Stimulated activated CD8-positive, alpha-beta memory T cell treated with anti-CD3 and anti-CD28 coated beads, Interleukin-15, amount 100 ng/mL, for 48 hours (primary cell): ENCODE results near the gene RPL27A.

Experiments used
- DNase-seq, 2 donors: peaks; one replicate each; pipeline ENCODE4 v3.0.0-alpha.2; 2020; ENCODE audit warnings: low read depth in 2 of 2

RPL27A gene

DNA sequence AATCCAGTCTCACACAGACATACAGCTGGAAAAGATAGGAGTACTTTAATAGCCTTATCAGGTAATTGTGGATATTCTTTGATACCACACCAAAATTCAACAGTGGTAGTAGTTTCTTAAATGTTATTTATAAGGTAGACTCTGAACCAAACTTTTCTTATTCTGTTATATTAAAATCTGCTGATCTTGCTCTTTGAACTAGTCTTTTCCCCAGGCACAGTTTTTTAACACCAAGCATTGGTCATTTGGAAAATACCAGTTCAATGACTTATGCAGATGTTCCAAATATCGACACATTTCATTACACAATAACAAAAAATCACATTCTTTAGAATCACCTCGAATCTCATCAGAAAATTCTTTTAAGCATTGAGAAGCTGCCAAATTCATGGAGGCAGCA is 7.7 kb upstream of the RPL27A start:
- DNase-seq = no peak

DNA sequence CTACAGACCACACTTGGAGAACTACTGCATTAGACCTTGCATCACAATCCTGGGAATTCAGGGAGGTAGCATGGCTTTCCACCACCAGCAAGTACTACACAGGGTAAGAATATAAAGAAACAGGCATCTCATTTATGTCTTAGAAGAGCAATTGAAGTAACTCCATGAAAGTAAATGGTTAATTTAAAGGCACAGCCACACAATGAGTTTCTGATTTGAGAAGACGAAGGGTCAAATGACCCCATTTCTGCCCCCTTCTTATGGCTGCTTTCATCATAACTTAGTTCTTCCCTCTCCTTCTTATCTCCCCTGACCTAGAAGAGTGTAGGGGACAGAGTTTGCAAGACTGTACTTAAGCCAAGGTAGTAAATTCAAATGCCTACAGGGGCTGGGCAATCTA is 6.1 kb upstream of the RPL27A start:
- no peak for DNase-seq

DNA sequence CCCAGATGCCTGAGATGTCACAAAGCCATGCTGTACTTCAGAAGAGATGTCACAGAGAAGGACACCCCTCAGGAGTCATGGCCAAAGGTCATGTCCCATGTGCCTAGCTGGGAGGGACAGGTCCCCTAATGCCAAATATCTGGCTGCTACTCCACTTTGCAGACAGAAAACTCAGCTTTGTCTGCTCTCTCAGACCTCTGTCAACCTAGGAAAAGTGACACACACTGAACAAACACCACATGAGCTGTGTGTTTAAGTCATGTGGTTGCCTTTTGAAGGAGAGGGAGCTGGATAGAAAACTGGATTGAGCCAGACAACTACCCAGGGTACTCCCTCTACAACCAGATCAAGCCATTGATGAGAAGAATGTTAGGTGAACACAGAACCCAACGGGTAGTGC is 3.6 kb upstream of the RPL27A start:
- DNase-seq = no peak

DNA sequence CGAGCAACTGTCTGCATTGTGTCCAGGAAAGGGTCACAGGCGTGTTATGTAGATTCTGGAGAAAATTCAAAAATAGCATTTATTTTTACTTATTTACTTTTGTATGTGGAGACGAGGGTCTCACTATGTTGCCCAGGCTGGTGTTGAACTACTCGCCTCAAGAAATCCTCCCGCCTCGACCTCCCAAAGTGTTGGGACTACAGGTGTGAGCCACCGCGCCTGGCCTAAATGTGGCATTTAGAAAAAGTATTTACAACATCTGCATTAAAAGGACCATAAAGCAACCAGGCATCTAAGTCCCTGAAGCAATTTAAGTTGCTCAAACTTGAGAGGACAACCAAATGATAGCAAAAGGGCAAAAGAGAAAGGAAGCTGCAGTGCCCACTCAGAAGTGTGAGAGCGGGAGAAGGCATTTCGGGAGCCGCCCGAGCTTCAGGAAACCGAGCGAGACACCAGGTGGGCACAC is 722 bp upstream of the RPL27A start:
- DNase-seq = no peak

DNA sequence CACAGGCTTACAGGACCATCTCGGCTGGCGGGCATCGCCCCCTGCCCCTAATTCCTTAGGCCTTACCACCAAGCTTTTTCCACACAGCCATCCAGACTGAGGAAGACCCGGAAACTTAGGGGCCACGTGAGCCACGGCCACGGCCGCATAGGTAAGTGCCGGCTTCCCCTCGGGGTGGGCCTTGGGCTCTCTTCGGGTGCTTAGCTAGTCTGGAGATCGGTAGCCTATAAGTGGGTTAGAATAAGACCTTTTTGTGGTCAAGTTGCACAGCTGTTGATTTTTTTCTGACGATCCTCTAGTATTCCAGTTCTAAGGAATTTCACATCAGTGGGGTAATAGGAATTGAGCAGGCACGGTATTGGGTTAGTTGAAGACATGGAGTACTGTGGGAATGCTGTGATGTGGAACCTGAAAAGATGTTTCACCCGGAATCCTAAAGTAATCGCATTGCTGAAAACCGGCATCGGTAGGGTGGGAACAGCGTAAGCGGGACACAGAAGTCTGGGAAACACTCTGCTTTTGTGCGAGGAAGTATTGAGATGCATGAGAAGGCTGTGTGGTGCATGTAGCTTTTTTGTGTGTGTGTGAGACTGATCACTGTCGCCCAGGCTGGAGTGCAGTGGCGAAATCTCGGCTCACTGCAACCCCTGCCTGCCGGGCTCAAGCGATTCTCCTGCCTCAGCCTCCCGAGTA is 669 bp downstream of the RPL27A start:
- DNase-seq = no peak

DNA sequence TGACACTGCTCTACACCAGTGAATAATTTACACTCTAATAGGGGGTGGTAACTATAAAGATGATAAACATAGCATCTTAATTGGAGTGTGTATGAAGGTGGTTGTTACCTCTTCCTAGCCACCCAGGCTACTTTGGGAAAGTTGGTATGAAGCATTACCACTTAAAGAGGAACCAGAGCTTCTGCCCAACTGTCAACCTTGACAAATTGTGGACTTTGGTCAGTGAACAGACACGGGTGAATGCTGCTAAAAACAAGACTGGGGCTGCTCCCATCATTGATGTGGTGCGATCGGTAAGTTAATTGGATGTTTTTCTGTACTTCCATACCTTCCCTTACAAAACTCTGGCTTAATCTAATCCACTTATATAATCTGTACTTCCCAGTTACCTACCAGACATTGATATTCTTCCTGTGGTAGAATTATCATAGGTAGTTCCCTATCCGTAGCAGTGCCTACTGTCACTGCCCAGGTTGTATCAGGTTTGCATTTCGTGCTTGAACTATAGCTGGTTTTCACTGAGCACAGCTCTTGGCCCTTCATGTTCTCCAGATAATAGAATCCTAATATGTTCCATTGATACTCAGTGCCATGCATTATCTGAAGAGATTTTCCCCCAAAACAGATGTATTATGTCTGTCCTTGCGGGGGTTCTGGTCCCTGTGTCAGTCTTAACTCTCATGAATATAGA is 2.2 kb downstream of the RPL27A start:
- DNase-seq = no peak

DNA sequence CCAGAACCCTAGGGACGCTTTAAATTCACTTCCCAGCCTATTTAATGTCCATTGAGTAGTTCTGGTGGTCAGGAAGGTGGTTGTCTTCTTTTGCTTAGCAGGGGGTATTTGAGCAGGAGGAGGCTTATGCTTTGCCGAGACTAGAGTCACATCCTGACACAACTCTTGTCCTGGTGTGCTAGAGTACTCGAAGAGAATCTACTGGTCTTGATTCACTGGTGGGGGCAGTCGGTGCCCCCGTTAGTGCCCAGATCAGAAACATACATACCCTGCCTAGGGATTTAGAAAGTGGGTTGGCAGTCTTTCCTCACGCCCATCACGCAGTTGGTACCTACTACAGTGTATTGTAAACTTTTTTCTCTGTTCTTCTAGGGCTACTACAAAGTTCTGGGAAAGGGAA is 2.7 kb downstream of the RPL27A start:
- DNase-seq = no peak

DNA sequence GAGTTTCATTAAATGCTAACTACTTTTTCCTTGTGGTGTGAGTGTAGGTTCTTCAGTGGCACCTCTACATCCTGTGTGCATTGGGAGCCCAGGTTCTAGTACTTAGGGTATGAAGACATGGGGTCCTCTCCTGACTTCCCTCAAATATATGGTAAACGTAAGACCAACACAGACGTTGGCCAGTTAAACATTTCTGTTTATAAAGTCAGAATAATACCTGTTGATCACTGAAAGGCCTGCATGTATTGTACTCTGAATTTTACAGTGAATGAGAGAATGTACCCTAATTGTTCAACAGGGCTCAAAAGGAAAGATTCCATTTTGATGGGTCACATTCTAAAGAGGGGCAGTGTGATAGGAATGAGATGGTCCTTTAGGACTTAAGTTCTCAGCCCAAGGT is 3.2 kb downstream of the RPL27A start:
- no peak for DNase-seq

DNA sequence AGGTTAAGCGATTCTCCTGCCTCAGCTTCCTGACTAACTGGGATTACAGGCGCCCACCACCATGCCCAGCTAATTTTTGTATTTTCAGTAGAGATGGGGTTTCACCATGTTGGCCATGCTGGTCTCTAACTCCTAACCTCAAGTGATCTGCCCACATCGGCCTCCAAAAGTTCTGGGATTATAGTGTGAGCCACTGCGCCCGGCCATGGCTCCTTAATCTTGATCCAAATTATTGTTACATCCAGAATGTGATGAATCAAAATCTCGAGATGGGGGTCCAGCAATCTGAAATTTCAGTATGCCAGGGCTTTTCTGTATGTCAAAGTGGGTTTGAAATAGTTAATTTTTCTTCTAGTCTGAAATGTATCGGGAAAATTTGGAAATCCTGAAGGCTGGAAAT is 3.7 kb downstream of the RPL27A start:
- DNase-seq = no peak

DNA sequence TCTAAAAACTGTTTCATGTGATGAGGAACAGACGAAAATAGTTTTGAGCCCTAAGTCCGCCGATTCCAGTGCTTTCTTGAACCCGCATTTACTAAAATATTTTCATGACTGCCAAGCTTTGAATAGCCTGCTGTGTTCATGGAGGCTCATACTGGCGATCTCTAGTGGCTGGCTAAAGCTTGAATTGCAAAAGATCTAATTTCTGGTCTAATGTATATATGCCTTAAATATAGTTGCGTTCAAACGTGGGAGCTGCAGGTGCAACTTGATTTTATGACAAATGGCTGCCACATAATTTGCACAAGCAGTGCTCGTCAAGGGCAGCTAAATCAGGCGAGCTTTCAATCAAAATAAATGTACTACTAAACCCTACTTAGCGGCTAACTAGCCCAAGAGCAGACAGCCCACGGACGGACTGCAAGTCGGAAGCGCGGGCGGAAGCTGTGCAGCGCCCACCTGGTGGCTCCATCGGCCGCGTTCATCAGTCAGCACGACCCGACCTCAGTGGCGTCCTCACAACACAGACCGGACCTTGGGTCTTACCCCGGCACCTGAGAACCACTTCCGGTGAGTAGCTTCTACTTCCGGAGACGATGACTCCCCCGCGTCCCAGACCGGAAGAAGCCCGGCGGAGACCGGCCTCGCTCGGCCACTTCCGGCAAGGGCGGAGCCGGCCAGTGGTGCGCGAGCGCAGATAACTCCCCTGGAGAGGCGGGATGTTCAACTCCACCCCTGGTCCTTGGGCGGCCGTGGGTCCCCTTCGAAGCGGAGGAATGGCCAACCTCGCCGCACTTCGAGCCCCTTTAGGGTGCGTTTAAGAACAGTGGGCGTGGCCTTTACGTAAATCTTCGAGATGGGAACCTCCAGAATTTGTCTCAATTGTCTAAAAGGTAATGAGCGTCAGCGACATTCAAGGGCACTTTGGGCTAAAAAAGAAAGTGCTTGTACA is 6.1 kb downstream of the RPL27A start:
- peak; percentile 90 to 91 for DNase-seq

DNA sequence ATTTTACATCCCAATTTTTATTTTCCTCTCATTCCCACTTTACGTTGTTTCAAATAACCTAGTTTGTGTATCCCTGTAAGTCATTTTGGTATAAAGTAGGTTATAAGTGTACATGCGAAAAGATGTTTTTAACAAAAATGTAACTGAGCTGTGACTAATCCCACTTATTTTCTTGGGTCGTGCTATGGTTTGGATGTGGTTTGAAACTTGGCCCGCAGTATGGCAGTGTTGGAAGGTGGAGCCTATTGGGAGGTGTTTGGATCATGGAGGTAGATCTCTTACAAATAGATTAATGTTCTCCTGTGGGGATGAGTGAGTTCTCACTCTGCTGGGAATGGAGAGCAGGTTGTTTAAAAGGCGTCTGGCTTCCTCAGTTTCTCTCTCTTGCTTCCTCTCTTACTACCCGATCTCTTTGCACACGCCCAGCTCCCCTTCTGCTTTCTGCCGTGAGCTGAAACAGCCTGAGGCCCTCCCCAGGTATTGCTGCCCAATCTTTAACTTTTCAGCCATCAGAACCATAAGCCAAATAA is 7.2 kb downstream of the RPL27A start:
- no peak for DNase-seq

DNA sequence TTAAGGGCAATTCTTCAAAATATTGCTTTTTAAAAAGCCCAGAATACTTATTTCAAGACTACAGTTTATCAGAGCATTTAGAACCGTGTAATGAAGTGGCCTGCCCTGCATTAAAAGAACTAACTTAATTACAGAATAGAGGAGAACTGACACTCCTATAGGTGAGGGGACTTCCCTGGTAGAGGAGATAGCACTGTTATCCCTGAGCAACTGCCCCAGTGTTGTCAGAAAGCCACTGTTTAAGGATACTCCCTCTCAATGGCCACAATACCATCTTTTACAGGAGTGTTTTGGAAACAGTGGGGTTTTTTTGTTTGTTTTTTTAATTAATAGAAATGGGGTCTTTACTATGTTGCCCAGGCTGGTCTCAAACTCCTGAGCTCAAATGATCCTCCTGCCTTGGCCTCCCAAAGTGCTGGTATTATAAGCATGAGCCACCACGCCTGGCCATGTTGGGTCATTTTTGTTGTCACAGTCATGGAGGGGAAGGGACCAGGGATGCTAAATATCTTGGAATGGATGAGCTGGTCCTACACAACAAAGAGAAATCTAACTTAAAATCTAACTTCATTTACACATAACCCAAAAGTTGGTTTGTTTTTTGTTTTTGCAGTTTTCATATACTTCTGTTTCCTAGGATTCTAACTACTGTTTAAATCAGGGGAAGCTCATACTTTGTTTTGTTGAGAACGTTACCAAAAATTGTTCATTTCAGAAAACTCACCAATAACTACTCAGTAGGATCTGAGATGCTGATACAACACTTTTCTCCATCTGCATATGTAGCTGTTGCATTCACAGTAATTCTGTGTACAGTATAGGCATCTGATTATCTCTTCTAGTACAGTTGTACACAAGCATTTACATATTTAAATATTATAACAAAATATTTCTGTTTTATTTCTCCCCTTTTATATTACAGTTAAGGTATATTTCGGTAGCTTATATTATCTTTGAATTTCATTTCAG is 8.1 kb downstream of the RPL27A start:
- DNase-seq = no peak

DNA sequence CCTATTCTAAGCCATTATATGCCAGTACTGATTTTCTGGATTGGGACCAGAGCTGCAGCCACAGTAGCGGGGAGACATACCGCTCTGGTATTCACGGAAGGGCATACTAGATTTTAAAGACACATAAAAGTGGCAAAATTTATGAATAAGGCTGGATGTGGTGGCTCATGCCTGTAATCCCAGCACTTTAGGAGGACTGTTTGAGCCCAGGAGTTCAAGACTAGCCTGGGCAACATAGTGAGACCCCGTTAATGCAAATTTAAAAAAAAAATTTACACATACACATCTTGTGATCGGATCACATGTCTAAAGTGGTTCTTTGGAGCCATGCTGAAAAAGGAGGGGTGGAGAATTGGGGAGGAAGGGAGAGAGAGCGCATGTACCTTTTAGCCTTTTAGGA is 9.0 kb downstream of the RPL27A start:
- no peak for DNase-seq

DNA sequence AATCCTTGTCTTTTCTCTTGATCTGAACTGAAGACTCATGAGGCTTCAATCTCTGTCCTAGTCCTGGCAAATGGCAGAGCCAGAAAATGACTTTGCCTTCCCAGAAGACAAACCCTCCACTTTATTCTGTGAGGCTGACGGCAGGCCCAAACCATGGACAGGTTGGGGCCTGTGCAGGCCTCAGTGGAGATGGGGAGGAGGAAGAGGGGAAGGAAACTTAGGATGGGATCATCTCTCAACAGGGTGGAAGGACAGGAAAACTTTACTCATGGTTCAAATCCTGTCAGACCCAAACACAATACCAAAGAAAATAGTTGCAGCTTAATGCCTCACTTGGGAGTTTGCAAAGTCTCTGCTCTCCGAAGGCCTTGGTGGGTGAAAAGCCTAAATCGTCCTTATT is 9.8 kb downstream of the RPL27A start:
- no peak for DNase-seq

DNA sequence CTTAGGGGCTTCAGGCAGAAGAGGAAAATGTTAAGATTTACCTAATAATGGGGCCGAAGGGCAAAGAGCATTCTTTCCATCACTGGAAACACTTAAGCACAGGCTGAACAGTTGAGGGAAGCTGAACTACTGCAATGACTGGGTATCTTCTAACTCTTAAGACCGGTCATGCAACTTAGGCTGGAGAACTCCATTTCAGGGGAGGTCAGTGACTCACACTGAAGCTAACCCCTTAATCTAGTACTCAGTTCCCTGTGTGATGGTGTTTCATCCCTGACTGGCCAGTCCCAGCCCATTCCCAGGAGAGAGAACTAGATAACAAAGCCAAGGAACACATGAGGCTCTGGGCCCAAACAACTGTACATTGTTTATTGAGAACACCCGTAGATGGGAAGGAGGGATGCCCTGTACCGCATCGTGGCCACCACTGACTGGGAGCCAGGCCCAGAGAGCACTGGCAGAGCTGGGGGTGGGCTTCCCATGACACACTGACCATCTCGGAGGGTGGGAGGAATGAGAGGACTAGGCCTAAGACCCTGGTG is 10.5 kb downstream of the RPL27A start:
- DNase-seq = no peak

DNA sequence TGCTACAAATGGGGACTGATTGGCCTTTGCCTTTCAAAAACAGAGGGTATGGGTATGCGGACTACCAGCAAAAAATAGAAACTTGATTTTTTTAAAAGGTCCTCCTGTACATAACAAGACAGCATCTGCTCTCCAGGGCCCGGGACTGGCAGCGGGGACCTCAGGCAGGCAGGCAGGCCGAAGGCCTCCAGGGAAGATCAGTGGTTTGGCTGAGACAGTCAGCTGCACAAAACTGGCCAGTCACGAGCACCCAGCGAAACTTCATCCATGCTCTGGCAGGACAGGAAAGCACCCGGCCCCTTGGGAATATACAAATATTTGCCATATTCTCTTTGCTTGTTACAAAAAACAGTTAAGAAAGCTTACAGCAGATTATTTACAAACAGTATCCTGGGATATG is 11.0 kb downstream of the RPL27A start:
- DNase-seq = no peak

DNA sequence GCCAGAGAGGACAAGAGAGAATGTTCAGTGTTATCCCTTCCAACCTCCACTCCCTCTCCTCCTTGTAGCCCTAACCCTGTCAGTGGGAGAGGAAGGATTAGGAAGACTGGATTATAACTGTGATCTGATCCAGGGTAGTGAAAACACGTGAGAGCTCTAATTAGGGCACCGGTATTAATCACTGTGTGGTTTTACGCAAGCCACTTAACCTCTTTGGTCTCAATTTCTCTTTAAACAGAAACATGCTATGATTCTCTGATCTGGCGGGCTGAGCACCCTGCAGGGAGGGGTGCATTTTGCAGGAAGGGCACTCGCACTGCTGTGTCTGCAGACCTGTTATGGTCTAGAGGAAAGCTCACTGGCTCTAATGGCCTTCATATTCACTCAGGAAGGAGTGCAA is 11.5 kb downstream of the RPL27A start:
- DNase-seq = no peak

DNA sequence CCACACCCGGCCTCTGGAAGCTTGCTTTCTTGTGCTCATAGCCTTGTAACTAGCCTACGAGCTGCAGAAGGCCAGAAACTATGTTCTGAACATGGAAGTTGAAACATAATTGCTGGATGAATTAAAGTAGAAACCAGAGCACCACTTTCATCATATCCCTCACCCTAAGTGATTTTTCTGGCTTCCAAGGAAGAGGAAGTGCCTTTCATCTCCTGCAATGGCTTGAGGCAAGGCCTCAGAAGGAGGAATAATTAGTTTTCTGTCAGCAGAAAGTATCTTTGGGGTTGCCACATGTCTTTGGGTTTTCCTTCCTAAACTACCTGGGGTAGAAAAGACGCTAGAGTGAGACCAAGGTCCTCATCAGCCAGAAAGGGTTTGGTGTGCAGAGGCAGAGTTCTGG is 14.5 kb downstream of the RPL27A start:
- DNase-seq = no peak

DNA sequence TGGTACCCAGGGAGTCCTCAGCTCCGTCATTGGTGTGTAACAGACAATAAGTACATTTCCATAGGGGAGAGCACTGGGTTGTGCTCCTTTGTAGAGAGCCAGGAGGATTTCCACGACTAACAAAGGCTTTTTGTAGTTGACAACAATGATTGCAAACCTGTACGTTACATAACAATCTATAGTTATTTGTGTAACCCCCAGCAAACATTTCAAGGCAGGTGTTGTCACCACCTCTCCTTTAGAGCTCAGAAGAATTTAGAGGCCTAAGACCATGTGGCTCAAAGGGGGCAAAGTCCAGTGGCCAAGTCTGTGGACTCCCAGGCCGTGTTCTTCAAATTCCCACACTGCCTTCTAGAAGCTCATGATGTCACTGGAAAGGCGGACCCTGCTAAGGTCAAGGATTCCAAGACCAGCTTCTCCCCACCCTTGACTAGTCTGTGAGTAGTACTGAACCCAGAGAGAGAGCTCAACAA is 15.8 kb downstream of the RPL27A start:
- no peak for DNase-seq

DNA sequence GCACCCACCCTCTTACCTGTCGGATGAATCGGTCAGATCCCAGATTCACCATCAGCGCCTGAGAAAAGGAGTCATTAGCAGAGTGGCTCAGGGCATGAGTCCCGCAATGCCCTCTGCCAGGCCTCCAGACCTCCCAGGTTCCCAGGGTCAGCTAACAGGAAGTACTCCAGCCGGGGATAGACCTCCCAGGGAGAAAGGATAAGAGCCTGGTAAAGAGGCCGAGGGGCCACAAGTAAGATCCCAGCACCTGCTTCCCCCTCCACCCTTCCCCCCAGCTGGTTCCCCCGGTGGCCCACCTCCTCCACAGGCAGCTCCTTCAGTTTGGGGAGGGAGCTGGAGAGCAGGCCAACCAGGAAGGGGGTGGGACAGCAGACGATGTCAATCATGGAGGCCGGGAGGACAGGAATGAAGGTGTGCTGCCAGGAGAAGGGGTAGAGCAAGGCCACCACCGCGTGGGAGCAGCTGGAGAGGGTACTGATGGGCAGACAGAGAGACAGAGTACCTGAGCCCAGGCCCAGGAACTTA is 16.4 kb downstream of the RPL27A start:
- no peak for DNase-seq
